NCI-H128 (cell line): ENCODE results near the gene CCDC110.
"Not testable (repeated sequence)": the region's sequence is repeated elsewhere in the genome, so short reads cannot be mapped to it uniquely, and the experiment has no call there.

Source experiments
- DNase-seq: peaks from one replicate; lab custom pipeline; 2025; ENCODE audit not compliant: unreplicated experiment; lab: John Stamatoyannopoulos, UW

Gene CCDC110

GRCh38 chr4:185471235-185472102 is at the start of gene CCDC110:
CCDC110 (minus strand) TSS chr4:185471733; CDS start chr4:185471683, 50 bp downstream.
- DNase-seq = peak; percentile 75

DNA sequence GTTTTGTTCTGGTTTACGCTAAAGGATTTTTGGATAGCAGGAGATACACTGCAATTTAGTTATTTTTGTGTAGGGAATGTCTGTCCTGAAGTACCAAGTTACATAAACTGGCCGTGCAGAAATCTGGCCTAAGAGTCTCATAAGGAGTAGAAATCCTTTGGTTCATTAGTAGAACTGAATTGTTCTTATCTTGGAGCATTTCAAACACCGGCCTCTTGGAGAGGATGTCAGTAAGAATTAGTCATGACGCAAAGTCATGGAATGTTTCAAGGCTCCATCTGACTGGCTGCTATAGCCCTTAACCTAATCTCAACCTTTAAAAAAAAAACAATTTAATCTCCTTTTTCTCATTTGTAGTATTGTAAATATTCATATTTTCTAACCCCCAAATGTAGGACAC is 48.6 kb upstream of the CCDC110 start:
- DNase-seq = no peak

- DNase-seq = no peak
Measured at GRCh38 chr4:185518494-185518893, 47.0 kb upstream of the CCDC110 start.

DNA sequence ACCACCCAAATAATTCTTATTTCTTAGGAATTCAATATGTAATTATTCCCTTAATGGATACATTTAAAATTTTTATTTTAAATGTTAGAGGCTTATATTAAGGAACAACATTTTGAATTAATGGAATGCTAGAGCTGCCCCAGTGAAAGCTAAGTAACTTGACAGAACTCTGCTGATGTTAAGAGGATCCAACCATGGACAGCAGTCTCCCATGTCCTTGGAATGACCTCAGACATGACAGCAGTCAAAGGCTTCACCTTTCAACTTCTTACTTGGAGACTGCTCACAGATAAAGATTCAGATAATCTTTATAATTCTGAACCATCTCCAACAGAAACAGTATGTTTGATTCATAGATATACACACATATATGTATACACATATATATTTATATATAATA is 46.5 kb upstream of the CCDC110 start:
- DNase-seq = no peak

DNA sequence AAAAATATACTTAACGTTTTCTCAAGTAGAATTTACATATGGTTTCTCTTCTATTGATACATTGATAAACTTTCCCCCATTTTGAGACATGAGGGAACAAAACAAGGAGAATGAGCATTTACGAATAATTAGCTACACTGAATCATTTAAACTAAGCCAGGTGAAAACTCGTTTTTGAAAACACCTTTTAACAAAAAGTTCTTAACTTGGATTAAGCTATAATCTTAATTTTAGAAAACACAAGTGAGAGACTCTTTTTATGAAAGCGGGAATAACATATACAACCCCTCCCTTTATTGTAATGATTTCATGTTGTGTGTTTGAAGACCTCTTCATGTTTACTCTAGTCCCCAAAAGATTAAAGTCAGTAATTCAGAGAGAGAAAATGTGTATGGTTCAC is 43.7 kb upstream of the CCDC110 start:
- no peak for DNase-seq

GRCh38 chr4:185514182-185514697 is 42.7 kb upstream of the CCDC110 start:
- DNase-seq = no peak

DNA sequence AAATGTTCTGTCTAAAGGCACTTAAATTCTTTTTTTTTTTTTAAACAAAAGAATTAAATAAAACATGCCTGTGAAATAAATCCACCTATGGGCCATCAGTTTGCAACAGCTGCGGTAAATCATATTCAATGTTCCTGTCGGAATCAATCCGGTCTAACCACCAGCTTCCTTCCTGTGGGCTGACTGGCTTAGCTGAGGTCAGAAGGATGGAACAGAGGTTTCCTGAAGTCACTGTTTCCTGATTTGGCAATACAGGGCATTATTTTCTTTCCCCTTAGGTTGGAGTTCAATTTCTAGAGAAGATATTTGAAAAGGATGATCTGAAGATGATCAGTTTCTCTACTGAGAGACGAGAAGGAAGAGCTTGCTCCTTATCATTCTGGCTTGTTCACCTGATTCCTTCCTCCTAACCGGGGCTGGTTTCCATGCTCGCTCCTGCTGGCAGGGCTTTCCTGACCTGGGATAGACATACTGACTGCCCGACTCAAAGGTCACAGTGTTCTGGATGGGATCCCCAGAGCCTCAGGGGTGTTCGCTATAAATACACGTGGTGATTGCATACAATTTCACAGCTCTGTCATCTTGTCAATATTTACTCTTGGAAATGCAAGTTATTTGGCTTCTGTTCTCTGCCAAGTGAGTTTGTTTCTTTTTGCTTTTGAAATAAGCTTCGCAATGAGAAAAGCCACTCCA is 42.1 kb upstream of the CCDC110 start:
- DNase-seq = no peak

- no peak for DNase-seq
Measured at GRCh38 chr4:185512516-185512915, 41.0 kb upstream of the CCDC110 start.

DNA sequence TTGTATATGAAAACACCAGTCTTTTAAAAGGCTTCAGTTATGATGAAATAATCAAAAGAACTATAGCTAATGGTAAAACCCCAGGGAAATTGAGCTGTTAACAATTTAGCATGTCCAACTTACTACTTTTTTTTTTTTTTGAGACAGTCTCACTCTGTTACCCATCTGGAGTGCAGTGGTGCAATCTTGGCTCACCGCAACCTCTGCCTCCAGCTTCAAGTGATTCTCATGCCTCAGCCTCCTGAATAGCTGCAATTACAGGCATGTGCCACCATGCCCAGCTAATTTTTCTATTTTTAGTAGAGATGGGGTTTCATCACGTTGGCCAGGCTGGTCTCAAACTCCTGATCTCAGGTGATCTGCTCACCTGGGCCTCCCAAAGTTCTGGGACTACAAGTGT is 39.7 kb upstream of the CCDC110 start:
- DNase-seq = not testable (repeated sequence)

GRCh38 chr4:185510806-185511205 is 39.3 kb upstream of the CCDC110 start:
- no peak for DNase-seq

- peak; percentile 21 for DNase-seq
Measured at GRCh38 chr4:185508181-185508580, 36.6 kb upstream of the CCDC110 start.

- DNase-seq = no peak
Measured at GRCh38 chr4:185506422-185506821, 34.9 kb upstream of the CCDC110 start.

DNA sequence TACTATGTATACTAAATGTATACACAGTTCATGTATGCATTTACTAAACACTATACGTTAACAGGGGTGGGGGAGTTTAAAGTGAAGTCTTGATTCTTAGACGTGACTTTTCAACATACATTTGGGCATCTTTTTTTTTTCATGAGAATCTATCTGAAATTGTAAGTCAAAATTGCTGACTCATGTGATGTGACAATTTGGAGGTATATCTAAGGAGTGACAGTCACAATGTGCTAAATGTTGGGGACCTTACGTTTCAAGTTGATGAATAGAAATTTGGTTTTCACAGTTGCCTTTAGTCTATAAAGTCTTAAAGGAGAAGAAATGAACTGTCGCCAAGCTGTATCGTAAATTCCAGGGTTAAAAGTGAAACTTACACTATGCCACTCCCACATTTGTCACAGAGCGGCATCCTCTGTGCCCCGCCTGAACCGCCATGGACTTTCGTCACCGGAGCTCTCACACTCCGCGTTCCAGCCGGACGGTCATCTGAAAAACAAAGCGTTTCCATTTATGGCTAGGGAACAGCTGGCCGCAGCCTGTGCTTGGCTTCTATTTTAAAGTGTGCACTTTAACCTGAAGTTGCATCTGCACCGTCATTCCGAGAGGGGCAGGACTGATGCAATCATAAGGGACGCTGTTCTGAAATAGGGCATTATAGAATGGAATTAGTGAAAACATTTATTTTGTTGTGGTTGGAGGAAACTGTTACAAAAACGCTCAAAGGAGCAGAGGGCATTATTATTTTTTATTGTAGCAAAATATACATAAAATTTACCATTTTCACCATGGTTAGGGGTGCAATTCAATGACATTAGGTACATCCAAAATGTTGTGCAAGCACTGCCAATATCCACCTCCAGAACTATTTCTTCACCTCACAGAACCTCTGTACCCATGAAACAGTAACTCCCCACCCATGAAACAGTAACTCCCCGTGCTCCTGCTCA is 32.8 kb upstream of the CCDC110 start:
- no peak for DNase-seq

- DNase-seq = no peak
Measured at GRCh38 chr4:185502386-185502785, 30.9 kb upstream of the CCDC110 start.

DNA sequence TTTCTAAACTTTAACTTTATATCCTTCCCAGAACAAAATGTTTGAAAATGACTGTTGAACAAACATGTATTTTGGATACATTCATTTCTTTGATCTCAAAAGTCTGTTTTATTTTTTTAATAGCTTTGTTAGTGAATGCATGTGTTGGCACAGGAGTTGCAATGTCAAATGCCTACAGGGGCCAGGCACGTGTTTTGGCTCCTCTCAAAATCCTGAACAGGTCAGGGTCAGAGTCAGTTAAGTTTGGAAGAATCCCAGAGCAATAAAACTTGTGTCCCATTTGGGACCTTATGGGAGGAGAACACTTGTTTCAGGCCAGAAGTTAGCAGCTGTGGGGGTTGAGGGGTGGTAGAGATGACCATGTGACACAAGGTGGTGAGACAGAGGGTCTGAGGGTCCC is 29.0 kb upstream of the CCDC110 start:
- no peak for DNase-seq

DNA sequence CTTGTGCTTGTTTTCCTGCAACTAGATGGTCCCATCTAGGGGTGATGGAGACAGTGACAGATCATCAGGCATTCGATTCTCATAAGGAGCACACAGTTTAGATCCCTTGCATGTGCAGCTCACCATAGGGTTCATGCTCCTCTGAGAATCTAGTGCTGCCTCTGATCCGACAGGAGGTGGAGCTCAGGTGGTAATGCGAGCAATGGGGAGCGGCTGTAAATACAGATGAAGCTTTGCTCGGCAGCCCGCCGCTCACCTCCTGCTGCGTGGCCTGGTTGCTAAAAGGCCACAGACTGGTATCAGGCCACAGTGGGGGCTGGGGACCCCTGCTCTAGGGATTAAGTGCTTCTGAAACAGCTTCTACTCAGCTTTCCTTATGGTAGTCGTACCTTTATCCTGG is 28.5 kb upstream of the CCDC110 start:
- no peak for DNase-seq

- no peak for DNase-seq
Measured at GRCh38 chr4:185488650-185489049, 17.1 kb upstream of the CCDC110 start.

- DNase-seq = no peak
Measured at GRCh38 chr4:185481401-185481800, 9.9 kb upstream of the CCDC110 start.

DNA sequence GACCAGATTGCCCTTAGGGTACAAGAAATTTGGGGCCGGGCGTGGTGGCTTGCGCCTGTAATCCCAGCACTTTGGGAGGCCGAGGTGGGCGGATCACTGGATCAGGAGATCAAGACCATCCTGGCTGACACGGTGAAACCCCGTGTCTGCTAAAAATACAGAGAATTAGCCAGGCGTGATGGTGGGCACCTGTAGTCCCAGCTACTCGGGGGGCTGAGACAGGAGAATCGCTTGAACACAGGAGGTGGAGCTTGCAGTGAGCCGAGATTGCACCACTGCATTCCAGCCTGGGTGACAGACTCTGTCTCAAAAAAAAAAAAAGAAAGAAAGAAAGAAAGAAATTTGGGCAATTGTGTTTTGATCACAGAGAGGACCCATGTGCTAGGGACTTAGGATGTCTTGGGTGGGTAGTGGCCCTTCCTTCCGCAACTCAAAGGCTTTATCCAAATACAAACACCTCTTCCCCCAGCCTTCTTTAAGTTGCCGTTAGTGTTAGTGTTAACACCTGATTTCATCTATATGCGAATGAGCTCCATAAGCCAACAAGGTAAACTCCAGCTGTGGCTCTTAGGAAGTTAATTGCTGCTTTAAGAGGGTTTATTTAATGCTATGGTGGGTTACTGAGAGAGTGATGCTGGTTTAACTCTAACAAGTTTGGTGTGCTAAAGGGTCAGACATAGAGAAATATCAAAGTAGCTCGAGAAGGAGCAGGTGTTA is 8.6 kb upstream of the CCDC110 start:
- DNase-seq = no peak

- DNase-seq = no peak
Measured at GRCh38 chr4:185479507-185479971, 8.0 kb upstream of the CCDC110 start.
